MG63 (cell line): ENCODE measurements around the gene TARP.
A peak's percentile ranks its signal among the peaks of the same experiment; 100 is the strongest.
"Not testable (repeated sequence)": the region's sequence is repeated elsewhere in the genome, so short reads cannot be mapped to it uniquely, and the experiment has no call there.

Experiments
- DNase-seq: peaks from one replicate; pipeline ENCODE4 v3.0.0-alpha.2; 2020
- H3K27me3 ChIP-seq: fragments of 250-450 bp; sonication (Bioruptor Pico); 2 replicates; pipeline ENCODE4 v1.5.1; 2020; ENCODE audit warnings: mild to moderate bottlenecking, moderate library complexity
- H3K36me3 ChIP-seq: fragments of 250-450 bp; sonication (Bioruptor Pico); 2 replicates; pipeline ENCODE4 v1.5.1; 2020; ENCODE audit warnings: mild to moderate bottlenecking, moderate library complexity
- H3K4me3 ChIP-seq: fragments of 250-450 bp; sonication (Bioruptor Pico); 2 replicates; pipeline ENCODE4 v1.5.1; 2020; ENCODE audit warnings: mild to moderate bottlenecking, moderate library complexity
- H3K9me3 ChIP-seq: fragments of 250-450 bp; sonication (Bioruptor Pico); 2 replicates; pipeline ENCODE4 v1.5.1; 2020; ENCODE audit warnings: mild to moderate bottlenecking, moderate library complexity

The TARP gene

DNA sequence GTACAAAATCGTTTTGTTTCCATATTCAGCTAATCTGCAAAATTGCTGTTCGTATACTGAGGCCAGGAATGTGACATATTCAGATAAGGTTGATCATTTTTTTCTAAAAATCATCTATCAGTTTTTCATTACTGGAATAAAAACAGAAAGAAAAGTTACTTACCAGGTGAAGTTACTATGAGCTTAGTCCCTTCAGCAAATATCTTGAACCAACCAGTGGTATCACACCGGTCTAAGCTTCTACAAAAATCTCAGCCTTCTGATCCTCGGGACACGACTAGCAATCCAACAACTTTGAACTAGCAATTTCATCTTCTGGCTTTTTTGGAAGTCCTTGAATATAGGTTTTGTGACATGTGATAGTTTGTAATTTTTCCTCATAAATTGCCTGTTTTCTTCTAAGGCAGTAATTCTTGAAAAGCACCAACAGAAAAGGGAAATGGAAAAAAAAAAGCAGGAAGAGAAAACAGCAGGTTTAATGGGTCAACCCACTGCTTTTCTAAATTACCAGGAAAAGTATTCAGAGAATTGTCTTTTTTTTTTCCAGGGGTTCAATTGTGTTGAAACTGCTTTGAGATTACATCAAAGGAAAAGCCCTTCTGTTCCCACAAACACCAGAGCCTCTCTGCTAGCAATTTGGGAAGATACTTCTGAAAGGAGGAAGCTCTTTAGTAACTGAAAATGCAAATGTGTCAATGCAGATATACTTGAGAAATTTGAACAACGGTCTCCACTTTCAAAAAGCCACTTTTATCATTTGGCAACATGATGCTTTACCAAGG lies 2.9 kb upstream of the TARP start:
- DNase-seq, result no peak
- H3K4me3 ChIP-seq, result no peak overlapping the region

DNA sequence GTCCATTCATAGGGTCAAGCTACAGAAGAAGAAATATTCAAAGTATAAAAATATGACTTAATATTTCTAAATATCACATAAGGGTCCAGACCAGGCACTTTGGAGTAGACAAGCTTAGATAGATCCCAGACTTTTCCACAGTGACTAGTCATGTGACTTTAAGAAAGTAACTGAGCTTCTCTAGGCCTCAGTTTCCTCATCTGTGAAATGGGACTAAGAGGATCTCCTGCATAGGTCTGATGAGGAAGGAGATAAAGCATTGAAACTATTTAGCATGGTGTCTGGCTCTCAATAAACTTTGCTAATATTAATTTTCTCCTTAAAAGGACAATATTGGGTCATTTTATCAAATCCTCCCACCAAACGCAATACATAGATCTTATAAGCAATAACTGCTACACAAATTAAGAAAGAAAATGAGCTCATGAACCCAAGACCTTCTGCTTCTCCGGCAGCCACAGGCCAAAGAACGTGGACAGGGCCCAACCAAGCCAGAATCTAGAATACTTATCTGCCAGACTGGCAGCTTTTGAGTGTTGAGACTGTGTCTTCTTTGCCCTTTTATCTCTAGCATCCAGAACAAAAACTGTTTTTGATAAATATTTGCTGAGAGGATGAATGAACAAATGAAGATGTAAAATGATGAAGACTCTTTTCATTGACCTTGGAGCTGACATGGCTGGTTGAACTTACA lies 1.6 kb upstream of the TARP start:
- Histone ChIP-seq H3K27me3 (no peaks in the 10 kb centered on the region), H3K36me3 (no peaks in the 10 kb centered on the region), H3K9me3 (no peaks in the 10 kb centered on the region), H3K4me3 (no peak overlapping the region)
- no peak for DNase-seq

More for the DNA sequence above, 2.9 kb upstream of the TARP start:
- Histone ChIP-seq H3K9me3 (no peaks in the 10 kb centered on the region), H3K36me3 (no peaks in the 10 kb centered on the region), H3K27me3 (no peaks in the 10 kb centered on the region)

DNA sequence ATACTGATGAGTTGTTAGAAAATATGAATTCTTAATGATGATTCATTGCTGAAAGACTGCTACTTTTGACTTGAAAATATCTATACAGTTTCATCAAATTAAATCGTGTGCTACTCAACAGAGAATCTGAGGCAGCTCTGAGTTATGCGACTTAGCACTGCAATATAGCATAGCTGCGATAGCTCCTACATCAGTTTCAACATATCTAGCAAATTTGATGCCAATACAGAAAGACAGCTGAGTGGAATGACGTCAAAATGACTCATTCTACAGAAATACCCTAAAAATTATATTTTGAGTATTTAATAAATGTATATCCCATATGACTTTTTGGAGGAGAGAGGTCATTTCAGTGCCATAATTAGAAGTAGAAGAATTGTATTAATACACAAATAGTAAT lies 1.1 kb upstream of the TARP start:
- no peak overlapping the region for H3K4me3 ChIP-seq
- no peaks in the 10 kb centered on the region for H3K9me3 ChIP-seq
- no peak for DNase-seq
- no peaks in the 10 kb centered on the region for H3K36me3 ChIP-seq
- no peaks in the 10 kb centered on the region for H3K27me3 ChIP-seq

DNA sequence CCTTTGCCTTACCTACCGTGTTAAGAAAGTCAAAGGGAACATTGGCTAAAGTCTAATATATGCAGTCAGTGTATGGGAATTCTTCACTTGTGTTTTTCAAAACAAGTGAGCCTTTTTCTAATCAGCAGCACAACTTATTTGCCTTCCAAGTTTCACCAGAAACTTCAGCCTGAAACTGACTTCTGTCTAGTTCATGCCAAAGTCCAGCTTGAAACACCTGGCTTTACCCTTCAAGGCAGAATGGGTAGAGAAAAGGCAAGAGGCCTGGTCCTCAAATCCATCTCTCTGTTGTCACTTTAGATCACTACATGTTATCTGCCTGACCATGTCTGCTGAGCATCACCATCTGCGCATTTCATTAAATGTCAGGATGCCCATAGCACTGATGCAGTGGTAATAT lies 3.0 kb downstream of the TARP start:
- H3K27me3 ChIP-seq, H3K9me3 ChIP-seq, DNase-seq, H3K4me3 ChIP-seq, H3K36me3 ChIP-seq: not testable (repeated sequence)

DNA sequence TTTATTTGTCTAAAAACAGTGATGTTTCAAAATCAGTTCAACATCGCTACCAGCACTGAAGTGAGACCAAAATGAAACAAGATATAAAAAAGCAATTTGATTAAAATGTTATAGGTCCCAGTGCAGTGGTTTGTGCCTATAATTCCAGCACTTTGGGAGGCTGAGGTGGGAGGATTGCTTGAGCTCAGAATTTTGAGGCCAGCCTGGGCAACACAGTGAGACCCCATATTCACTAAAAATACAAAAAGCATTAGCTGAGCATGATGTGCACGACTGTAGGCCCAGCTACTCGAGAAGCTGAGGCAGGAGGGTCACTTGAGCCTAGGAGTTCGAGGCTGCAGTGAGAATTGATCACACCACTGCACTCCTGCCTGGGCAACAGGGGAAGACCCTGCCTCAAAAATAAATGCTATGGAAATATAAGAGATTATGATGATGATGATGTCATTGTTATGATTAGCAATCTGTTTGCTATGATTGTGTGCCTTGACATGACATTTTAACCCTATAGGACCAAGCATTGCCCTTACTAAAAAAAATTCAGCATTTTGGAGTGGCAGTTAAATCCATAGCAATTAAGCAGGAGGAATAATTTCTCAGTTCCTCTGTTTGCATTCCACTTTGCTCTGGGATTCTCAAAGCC lies 3.6 kb downstream of the TARP start:
- H3K36me3 ChIP-seq, H3K27me3 ChIP-seq, H3K9me3 ChIP-seq, H3K4me3 ChIP-seq, DNase-seq: not testable (repeated sequence)

DNA sequence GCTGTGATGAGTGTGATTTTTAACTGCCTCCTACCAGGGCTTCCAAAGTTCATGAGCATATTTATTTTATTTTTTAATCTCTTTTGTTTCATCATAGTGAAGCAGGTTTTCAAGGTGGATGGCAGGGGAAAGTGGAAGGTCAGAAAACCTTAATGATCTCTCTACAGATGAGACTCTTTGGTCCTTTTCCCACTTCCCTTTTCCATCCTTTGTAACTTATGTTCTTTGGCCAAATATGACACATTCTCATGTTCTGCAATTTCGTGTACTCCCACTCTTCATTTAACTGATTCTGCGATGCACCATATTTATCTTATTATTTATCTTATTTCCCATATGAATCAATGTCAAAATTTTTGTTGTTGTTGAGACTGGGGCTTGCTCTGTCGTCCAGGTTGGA lies 7.5 kb downstream of the TARP start:
- H3K4me3 ChIP-seq, H3K36me3 ChIP-seq, DNase-seq, H3K9me3 ChIP-seq, H3K27me3 ChIP-seq: not testable (repeated sequence)

DNA sequence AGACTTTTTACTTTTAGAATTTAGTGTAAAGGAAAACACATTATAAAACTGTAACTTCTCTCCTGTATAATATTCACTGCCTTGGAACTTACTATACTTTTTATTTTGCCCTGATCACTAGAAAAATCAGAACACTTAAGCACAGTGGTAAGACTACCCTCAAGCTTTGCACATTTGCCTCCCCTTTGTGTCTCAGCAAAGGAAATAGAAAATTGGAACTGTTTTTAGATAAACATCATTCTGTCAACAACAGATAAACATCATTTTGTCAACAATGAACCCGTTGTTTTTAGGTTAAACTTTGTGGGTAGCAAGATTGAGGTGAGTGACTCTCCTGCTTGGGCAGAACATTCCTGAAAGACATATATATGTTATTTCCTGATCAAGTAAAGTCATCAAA lies 8.8 kb downstream of the TARP start:
- not testable (repeated sequence) for H3K27me3 ChIP-seq, H3K9me3 ChIP-seq, DNase-seq, H3K4me3 ChIP-seq, H3K36me3 ChIP-seq

DNA sequence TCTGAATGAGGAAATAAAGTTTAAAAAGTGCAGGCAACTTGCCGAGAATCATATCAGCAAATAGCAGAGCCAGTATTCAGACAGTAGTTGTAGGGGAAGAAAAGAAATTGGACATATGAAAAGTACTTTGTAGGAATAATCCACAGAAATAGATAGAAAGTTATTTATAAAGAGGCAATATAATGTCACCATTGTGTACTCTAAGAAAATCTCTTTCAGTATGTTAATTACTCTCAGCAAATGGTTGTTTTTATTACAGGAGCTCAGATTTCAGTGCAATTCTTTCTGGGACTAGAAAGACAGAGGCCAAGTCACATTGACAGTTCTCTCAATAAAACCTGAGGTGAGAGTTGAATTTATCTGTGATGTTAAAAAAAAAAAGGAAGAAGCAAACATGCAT lies 10.2 kb downstream of the TARP start:
- not testable (repeated sequence) for DNase-seq, H3K4me3 ChIP-seq, H3K36me3 ChIP-seq, H3K9me3 ChIP-seq, H3K27me3 ChIP-seq

DNA sequence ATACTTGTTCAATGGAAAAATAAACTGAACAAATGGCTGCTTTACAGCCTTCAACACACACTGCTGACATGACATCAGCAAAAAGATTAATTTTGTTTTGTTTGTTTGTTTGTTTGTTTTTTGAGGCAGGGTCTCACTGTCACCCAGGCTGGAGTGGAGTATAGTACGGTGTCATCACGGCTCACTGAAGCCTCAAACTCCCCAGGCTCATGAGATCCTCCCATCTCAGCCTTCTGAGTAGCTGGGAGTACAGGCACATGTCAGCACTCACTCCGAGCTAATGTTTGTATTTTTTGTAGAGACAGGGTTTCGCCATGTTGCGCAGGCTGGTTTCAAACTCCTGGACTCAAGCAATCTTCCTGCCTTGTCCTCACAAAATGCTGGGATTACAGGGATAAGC lies 10.9 kb downstream of the TARP start:
- Histone ChIP-seq H3K36me3 (no peaks in the 10 kb centered on the region), H3K9me3 (no peaks in the 10 kb centered on the region), H3K4me3 (no peak overlapping the region), H3K27me3 (no peaks in the 10 kb centered on the region; the same call in 1 of the 2 replicates)
- DNase-seq, result no peak

DNA sequence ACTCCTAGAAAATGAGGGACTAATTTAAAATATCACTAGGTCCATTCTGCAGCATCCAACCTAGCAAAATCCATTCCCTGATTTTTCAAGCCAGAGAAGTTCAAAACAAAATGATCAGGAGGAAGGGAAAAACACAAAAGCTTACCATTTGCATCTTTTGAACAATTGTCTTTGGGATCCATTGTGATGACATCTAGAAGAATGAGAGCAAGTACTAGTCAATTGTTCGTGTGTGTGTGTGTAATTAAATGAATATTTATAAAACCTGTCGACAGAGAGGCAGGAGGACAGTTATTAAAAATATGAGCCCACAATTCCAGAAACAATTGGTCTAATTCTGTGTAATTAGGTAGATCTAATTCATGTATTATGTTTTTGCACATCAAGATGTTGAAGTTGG lies 11.4 kb downstream of the TARP start:
- H3K4me3 ChIP-seq, H3K27me3 ChIP-seq, DNase-seq, H3K36me3 ChIP-seq, H3K9me3 ChIP-seq: not testable (repeated sequence)

DNA sequence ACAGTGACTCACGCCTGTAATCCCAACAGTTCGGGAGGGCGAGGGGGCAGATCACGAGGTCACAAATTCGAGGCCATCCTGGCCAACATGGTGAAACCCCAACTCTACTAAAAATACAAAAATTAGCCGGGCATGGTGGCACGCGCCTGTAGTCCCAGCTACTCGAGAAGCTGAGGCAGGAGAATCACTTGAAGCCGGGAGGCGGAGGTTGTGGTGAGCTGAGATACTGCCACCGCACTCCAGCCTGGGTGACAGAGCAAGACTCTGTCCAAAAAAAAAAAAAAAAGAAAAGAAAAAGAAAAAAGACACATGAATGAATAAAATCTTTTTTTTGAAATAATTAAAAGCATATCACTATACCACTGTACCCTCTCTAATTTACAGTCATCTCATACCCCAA lies 11.8 kb downstream of the TARP start:
- H3K9me3 ChIP-seq, H3K4me3 ChIP-seq, H3K36me3 ChIP-seq, H3K27me3 ChIP-seq: not testable (repeated sequence)
- DNase-seq, result peak; percentile 8

DNA sequence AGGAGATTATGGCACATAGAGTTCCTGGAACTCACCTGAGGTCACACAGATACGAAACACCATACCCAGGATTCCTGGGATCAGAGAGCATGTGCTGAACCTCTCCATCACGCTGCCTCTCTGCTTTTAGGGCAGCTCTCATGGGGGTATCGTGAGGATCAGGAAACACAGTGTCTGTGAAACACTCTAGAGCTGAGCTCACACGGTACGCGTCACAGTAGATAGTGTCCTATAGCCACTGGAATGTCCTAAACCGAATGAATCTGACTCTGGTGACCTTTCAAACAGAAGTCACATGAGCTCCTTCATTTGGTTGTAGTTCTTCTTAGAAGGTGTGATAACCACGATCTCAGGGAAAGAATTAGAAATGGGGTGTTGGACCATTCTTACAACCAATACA lies 14.3 kb downstream of the TARP start:
- H3K36me3 ChIP-seq, H3K9me3 ChIP-seq, H3K4me3 ChIP-seq, DNase-seq, H3K27me3 ChIP-seq: not testable (repeated sequence)

DNA sequence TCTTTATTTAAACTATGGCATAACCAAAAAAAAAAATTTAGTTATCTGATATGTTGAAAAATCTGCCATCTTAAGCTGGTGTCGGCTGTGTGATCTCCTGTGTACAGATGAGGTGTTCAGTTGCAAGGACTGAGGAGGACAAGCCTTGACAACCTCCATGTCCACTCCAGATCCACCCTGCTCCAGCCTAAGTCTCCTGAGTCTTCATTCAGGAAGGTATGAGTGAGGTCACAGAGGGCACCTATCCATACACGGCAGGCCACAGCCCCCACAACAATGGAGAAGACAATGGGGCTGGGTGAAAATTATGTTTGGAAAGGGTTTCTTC lies 16.1 kb downstream of the TARP start:
- Histone ChIP-seq H3K36me3 (no peaks in the 10 kb centered on the region), H3K27me3 (no peaks in the 10 kb centered on the region; the same call in 1 of the 2 replicates), H3K9me3 (no peaks in the 10 kb centered on the region), H3K4me3 (no peak overlapping the region)
- DNase-seq, result no peak

DNA sequence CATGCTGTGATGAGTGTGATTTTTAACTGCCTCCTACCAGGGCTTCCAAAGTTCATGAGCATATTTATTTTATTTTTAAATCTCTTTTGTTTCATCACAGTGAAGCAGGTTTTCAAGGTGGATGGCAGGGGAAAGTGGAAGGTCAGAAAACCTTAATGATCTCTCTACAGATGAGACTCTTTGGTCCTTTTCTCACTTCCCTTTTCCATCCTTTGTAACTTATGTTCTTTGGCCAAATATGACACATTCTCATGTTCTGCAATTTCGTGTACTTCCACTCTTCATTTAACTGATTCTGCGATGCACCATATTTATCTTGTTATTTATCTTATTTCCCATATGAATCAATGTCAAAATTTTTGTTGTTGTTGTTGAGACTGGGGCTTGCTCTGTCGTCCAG lies 23.6 kb downstream of the TARP start:
- H3K36me3 ChIP-seq, H3K4me3 ChIP-seq, H3K27me3 ChIP-seq, DNase-seq, H3K9me3 ChIP-seq: not testable (repeated sequence)

DNA sequence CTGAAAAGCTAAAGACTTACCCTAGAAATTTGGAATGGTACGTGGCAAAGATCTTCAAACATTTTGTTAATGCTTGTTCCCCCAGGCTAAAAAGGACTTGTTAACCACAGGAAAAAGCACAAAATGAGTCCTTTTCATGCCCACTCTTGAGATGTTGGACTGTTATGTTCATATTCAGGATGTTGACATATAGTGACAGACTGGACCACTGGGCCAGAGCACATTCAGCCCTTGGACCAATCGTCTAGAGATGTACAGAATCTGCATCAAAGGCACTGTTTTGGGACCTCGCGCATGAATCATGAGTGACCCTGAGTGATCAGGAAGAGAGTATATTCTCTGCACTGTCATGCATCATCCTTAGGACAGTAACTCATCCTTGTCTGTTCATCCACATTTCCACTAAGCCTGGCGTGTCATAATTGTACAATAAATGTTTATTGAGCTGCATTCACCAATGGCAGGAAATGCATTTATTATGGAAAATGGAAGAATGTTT lies 25.3 kb downstream of the TARP start:
- no peaks in the 10 kb centered on the region for H3K36me3 ChIP-seq
- no peaks in the 10 kb centered on the region for H3K9me3 ChIP-seq
- no peak for DNase-seq
- peaks cover 3% of the 10 kb centered on the region; the same call in 1 of the 2 replicates for H3K27me3 ChIP-seq
- no peak overlapping the region for H3K4me3 ChIP-seq

DNA sequence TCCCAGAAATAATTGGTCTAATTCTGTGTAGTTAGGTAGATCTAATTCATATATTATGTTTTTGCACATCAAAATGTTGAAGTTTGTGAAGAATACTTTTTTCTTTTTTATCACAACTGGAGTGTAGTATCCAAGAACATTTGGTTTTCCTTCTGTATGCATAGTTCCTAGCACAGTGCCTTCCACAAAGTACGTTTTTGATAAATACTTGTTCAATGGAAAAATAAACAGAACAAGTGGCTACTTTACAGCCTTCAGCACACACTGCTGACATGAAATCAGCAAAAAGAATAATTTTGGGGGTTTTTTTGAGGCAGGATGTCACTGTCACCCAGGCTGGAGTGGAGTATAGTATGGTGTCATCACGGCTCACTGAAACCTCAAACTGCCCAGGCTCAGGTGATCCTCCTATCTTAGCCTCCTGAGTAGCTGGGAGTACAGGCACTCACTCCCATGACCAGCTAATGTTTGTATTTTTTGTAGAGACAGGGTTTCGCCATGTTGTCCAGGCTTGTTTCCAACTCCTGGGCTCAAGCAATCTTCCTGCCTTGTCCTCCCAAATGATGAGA lies 27.9 kb downstream of the TARP start:
- Histone ChIP-seq H3K36me3 (no peaks in the 10 kb centered on the region), H3K9me3 (no peaks in the 10 kb centered on the region), H3K4me3 (no peak overlapping the region), H3K27me3 (no peaks in the 10 kb centered on the region)
- no peak for DNase-seq

DNA sequence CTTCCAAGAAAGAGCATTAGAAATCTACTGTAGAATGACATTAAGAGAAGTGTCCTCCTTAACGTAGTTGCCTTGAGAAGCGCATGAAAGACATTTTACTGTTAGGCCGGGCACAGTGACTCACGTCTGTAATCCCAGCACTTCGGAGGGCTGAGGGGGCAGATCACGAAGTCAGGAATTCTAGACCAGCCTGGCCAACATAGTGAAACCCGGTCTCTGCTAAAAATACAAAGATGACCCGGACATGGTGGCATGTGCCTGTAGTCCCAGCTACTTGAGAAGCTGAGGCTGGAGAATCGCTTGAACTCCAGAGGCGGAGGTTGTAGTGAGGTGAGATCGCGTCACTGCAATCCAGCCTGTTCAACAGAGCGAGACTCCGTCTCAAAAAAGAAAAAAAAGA lies 28.9 kb downstream of the TARP start:
- H3K36me3 ChIP-seq, result no peaks in the 10 kb centered on the region
- H3K9me3 ChIP-seq, result no peaks in the 10 kb centered on the region
- no peak for DNase-seq
- H3K27me3 ChIP-seq, result no peaks in the 10 kb centered on the region
- H3K4me3 ChIP-seq, result no peak overlapping the region
